HS-5 (cell line): Measurements from ENCODE around the gene FLVCR2.
A peak's percentile ranks its signal among the peaks of the same experiment; 100 is the strongest.

Experiments used
- DNase-seq: peaks from one replicate; pipeline ENCODE4 v3.0.0-alpha.2; 2012; ENCODE audit warnings: low read depth

FLVCR2 gene, protein sequence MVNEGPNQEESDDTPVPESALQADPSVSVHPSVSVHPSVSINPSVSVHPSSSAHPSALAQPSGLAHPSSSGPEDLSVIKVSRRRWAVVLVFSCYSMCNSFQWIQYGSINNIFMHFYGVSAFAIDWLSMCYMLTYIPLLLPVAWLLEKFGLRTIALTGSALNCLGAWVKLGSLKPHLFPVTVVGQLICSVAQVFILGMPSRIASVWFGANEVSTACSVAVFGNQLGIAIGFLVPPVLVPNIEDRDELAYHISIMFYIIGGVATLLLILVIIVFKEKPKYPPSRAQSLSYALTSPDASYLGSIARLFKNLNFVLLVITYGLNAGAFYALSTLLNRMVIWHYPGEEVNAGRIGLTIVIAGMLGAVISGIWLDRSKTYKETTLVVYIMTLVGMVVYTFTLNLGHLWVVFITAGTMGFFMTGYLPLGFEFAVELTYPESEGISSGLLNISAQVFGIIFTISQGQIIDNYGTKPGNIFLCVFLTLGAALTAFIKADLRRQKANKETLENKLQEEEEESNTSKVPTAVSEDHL

DNA sequence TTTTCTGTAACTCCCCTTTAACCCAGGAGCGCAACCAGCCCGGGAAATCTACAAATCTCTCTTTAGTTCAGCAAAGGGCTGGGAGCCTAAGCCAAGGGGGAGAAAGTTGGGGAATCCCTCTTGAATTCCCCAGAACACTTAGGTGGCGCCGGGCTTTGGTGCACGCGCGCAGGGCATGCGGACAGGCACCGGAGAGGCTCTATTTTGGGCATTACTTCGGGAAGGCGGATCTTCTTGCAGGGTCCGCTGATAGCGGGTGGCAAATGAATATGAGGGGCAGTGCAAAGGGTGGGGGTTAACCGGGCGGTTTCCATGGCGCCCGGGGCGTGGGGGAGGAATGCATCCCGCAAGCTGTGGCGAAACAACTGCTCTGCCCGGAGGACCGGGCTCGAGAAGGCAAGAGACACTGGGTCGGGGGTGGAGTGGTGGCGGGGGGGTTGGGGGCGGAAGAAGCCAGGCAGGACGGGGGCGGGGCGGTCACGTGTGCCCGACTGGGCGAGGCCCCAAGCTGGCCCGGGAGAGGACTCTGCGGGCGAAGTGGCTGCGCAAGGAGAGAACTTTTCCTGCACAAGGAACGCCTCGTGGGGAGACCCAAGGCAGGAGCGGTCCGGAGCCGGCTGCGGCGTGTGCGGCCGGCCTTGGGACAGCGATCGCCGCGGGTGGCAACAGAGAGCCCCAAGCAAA is at the start of gene FLVCR2:
Gene FLVCR2 (plus strand): TSS at position 519 of the 684 bp plus-strand sequence. CDS start 353 bp downstream, outside the sequence.
- peak; percentile 20 for DNase-seq

DNA sequence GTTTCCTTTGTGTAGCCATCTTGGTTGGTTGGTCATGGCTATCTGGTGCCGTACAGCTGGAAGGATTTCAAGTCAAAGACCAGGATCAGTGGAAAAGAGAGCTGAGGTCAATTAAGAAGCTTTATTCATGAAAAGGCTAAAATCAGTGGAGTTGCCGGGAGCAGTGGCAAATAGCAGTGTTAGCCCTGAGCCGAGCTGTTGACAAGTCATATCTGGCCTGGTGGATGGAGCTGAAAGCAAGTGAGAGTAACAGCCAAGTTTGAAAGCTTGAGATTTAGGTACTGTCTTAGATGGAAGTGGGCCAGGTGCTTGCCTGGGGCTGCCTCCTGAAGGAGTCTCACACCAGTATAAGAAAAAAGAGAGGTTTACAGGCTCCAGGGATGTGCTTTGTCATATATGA is 47.2 kb upstream of the FLVCR2 start:
- no peak for DNase-seq

DNA sequence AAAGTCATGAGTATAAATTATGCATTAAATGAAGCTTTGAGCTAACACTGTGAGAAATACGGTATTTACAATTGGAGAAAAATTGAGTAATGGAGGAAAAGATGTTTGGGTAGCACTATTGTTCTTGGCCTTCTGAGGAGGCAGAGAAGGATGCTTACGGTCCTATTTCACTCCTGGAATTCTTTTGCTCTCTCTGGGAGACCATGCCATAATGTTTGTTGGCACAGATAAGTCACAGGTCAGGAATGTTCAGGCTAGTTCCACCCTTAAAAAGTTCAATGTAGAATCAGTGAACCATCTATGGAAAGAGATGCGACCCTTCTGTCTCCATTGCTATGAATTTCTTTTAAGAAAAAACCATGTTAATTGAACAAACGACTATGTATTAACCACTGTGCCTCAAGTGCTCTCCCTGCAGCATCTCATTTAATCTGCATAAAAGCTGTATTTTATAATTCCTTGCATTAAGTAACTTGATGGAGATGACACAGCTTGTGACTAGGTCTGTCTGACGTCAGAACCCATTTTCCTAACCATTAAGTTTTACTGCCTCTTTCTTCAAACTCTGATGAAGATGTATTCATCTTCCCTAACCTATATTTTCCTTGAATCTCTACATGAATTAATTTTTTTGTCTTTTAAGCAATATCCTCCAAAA is 46.6 kb upstream of the FLVCR2 start:
- DNase-seq = no peak

DNA sequence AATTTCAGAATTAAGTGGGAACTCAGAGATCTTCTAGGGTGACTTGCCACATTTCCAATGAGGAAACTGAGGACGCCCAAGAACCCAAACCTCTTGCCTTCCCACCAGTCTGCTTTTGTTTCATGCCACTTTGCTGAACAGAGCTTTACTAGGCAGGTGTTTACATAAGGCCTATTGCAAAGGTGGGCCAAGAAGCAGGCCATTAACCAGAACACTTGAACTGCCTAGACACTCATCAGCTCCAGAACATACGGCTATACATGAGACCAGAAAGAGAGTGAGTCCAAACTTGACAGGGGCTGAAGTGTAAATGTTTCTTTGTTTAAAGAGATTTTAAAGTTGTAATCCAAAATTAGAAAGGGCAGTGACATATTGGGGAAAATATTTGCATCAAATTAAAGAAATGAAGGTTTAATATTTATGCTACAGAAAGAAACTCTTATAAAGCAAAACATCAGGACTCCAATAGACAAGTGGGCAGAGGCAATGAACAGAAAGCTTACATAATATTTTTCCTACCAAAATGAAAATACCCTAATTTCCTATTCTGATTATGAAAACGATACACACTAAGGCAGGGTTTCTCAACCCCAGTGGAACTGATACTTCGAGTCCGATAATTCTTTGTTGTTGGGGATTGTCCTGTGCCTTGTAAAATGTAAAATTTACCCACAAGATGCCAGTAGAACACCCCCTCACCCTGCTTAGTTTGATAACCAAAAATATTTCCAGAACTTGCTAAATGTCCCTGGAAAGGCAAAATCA is 44.4 kb upstream of the FLVCR2 start:
- DNase-seq = no peak

DNA sequence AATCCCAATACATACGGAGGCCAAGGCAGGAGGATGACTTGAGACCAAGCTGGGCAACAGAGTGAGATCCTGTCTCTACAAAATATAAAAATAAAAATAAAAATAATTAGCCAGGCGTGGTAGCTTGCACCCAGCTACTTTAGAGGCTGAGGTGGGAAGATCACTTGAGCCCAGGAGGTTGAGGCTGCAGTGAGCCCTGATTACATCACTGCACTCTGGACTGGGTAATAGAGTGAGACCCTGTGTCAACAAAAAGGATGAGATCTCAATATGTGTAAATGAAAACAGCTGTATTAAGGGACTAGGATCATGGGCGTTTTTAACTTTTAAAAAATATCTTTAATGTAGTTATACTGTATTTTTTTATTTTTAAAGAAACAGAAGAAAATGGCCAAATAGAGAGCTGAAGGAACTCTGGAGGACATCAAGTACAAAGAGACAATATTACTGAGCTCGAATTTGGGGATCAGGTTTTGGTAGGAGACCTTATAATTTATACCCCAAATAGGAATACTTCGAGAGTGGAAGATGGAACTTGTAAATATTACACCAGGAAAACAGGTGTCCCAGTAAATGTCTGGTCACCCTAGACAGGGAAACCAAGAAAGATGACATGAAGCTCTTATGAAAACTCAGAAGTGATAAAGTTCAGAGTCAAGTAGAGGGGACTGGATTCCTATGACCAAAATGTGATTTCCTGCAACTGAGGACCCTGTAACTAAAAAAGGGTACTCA is 43.1 kb upstream of the FLVCR2 start:
- DNase-seq = no peak

DNA sequence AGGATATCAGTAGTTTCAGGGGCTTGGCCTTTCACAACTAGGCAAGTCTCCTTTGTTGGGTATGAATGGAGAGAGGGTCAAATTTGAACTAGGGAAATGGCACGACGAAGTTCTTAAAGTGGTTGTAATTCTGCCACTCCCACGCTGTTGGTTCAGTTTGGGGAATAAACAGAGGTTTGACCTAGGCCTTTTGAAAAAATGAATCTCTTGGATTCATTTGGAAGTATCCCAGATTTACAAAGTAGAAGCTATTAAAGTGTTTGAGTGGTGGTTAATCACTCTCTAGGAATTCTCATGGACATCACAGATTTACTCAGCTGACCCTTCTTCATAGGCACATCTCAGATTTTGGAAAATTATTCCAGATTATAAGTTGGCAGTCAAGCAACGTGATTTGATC is 41.3 kb upstream of the FLVCR2 start:
- DNase-seq = no peak

DNA sequence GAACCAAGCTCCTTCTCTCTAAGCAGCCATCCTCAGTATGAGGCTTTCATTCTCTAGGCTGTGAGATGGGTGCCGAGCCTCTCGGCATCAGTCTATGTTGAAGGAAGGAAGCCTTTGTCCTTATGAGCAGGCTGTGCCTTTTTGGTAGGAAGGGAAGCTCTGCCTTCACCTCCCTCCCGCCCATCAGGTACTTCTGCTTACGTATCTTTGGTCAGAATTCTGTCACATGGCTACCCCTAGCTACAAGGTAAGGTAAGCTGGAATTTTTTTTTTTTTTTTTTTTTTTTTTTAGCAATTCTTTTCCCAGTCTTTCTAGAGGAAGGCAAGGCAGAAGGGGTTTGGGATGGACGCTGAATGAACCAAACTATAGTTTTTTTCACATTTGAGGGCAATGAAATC is 39.3 kb upstream of the FLVCR2 start:
- no peak for DNase-seq

DNA sequence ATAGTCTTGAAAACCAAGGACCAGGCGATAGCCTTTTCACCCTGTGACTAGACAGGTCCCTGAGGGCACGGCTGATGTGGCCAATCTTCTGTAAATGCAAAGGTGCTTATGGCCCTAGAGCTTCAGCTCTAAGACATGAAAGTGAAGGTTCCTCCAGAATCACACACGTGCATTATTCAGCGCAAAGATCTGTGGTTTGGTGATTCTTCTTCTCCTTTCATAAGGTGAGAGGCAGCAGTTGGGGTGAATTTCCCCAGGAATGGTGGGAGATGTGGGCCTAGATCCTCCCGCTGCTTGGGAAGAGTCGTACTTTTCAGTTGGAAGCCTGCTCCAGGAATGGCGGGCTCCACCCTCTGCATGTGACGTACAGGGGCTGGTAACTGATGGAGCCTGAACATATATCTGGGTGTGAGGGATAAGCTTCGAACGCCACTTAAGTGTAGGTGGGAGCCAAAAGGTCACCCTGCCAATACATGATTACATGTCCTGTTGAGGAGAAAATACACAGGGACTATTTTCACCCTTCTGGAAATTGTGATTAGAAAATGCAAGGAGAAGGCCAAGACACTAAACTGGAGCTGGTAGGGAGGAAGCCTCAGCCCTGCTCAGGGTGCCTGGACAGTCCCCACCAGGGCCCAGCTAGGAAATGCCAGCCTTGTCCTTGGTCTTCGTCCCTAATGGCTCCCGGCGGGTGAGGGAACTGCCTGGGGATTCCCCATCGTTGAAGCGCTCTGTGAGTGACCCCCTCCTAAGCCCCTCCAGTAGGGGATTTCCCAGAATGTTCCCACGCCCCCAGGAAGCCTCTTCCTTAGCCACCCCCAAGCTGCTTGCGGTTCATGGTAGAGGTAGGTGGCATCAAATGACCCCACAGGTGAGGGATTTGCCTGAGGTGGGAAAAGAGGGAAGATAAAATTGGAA is 38.6 kb upstream of the FLVCR2 start:
- DNase-seq = no peak

DNA sequence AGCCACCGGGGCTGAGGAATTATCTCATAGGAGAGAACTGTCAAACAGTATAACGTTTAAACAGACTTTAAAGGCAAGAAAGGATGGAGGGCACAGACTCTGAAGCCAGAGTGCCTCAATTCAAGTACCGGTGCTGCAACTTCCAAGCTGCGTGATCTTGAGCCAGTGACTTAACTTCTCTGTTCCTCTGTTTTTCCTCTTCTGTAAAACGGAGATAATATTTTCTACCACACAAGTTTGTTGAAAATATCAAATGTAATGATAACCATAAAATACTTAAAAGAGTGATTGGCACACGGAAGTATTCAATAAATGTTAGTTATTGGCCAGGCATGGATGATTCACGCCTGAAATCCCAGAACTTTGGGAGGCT is 38.0 kb upstream of the FLVCR2 start:
- DNase-seq = no peak

DNA sequence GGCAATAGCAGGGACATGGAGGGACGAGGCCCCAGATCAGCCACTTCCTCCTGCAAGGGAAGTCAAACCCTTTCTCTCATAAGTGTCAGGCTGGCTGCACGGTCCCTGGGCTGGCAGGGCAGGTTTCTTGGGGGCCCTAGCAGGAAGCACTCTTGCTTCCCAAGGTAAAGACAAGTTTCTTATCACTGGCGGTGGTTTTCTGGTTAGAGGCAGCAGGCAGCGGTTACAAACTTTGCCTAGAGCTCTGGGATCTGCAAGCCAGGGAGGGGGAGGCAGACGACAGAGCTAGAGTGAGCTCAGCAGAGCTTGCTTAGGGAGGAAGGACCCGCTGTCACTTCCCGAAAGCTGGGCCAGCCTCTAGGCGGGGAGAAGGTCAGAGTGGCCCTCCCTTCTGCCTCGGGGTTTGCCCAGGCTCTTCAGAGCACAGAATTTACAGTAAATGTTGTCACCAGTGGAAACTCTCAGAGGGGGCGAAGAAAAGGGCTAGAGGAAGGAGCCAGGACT is 35.8 kb upstream of the FLVCR2 start:
- no peak for DNase-seq

DNA sequence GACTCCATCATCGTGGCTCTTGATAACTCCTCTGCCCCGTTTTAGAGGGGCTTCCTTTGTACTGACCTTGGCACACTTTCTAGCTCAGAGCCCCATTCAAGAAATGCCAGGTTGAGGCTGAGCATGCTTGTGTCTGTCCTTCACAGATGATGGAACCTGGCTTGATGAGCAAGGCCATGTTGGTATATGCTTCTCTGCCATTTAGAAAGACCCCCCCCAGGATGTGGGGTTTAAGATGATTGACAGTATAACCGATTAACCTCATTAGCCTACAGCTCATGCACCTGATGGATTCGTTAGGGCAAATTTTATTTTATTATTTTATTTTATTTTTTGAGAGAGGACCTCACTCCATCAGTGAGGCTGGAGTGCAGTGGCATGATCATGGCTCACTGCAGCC is 35.2 kb upstream of the FLVCR2 start:
- DNase-seq = no peak

DNA sequence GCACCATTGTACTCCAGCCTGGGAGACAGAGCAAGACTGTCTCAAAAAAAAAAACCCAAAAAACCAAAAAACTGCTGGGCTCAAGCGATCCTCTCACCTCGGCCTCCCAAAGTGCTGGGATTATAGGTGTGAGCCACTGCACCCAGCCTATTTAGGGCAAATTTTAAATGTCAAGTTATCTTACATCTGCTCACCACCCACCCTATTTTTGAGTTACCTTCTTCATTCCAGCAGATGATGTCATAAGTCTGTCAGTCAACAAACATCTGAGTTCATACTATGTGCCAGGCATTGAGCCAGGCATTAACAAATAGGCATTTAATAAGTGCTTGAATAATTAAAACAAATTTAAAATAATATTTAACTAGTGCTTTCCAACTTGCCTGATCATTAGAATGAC is 34.6 kb upstream of the FLVCR2 start:
- DNase-seq = no peak

DNA sequence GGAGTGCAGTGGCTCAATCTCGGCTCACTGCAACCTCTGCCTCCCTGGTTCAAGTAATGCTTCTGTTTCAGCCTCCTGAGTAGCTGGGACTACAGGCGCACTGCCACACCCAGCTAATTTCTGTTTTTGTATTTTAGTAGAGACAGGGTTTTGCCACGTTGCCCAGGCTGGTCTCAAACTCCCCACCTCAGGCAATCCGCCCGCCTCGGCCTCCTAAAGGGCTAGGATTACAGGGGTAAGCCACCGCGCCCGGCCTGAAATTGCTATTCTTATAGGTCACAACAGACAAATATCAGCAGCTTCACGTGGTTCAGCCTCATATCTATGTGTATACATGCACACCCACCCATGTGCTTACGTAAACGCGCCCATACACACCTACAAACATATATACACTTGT is 32.5 kb upstream of the FLVCR2 start:
- DNase-seq = no peak

DNA sequence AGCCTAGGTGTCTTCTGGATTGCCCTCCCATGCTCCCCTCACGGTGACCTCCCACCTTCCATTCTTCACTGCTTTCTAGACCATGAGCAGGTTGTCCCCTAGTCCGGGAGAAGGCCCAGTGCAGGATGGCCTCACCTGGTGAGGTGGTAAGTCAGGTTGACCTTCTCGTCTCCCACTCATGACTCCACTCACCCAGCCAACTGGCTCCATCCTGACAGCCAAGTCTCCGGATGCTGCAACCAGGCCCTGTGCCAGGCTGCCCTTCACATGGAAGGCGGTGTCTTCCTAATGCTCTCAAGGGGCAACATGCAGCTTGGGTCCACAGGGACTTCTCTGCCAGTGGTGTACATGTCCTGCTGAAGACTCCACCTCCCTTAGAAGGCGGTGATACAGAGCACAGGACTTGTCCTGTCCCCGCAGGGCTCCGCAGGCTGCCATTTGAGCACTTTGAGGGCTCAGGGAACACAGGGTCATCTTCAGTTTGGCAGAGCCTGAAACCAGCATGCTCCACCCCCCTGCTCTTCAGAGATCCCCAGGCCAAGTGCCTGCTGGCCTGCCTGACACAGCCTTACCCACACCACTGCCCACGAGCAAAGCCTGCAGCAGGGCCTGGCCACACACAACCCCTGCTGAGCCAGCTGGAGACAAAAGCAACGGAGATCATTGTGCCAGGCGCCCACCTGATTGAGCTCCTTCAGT is 30.7 kb upstream of the FLVCR2 start:
- DNase-seq = no peak

DNA sequence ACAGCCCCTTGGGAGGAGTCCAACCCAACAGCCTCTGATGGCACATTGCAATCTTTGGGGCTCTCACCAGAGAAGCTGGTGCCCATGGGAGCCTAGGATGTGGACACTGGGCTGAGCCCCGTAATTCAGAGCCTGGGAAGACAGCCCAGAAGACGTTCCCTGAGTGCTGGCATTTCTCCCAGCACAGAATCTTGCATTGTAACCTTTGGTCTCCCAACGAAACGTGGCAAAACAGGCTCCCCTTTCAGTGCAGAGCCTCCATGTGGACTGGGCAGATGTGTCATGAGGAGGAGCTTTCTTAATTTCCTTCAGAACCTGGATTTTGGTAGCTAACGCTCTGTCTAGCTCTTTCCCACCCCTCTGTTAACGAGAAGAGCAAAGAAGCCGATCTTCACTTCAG is 29.9 kb upstream of the FLVCR2 start:
- DNase-seq = no peak

DNA sequence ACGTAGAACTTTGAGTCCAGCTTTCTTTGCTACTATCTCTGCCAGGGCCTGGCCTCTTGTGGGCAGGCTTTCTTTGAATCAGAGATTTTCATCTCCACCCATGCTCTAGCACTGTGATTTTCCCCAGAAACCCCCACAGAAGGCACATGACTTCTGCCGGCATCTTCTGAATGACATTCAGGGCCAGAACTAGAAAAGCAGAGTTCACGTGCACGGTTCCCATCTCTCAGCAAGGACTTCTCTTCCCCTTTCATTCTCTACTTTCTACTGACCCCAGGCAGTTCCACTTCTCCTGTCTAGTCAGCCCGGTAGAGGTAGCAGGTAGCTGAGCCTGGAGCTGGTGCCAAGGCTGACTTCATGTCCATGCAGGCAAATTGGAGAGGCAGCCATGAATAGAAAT is 29.3 kb upstream of the FLVCR2 start:
- no peak for DNase-seq

DNA sequence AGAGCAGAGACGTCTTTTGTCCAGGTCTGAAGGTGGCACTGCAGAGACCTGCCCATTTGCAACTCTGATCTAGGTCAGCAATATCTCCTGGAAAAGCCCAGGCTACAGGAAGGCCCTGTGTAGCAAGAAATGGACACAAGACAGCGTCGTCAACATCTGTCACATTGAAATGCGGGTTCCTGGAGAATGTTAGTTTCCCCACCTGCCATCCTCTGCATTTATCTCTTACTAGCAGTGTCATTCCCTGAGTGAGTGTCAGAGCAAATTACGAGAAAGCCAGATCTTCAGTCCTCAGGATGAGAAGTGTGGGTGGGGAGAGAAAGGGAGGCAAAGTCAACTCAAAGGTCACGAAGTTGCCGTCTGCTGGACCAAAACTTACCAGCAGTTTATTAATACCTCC is 27.4 kb upstream of the FLVCR2 start:
- no peak for DNase-seq

DNA sequence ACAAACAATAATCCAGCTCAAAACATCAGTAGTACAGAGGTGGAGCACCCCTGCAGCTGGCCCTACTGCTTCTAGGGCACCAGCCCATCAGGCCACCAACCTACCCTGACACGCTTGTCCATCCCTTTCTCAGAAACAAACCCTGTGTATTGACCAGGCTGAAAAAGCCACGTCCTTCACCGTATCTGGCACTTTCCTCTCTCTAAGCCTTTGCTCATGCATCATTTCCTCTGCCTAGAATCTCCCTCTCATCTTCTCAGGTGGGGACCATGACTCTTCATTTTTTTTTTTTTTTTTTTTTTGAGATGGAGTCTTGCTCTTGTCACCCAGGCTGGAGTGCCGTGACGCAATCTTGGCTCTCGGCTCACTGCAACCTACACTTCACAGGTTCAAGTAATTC is 25.3 kb upstream of the FLVCR2 start:
- no peak for DNase-seq

DNA sequence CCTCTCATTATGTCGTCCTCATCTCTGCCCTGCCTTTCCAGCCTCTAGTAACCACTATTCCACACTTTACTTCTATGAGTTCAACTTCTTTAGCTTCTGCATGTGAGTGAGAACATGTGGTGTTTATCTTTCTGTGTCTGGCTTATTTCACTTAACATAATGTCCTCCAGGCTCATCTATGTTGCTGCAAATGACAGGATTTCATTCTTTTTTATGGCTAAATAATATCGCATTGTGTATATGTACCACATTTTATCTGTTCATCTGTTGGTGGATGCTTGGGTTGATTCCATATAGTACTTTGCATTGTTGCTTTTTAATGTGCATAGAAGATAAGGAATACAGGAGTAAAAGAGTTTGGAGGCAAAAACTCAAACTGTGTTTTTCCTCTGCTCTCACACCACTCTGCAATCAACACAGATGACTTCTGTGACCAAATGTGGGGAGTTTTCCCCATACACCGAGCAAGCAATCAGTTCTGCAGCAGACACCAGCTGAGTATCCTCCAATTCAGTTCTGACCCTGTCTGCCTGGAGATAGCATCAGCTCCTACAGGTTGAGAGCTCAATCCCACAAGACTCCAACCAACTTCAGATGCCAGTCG is 24.6 kb upstream of the FLVCR2 start:
- DNase-seq = no peak
